Measurements from ENCODE around the gene RAB35.
"Not testable (repeated sequence)": the region's sequence is repeated elsewhere in the genome, so short reads cannot be mapped to it uniquely, and the experiment has no call there.

GRCh38 chr12:120045367-120045766, 71.2 kb downstream of the RAB35 start:
- TF ChIP-seq CTCF (conservative IDR thresholded peaks at IDR 0.05 in 1 of 2, IDR thresholded peaks at IDR 0.05 in 1 of 2; ENCODE audit: extremely low read depth in 1 of 2, insufficient read depth in 1 of 2, low read depth in 1 of 2, low read length in 2 of 2); EZH2 (IDR thresholded peaks at IDR 0.05; ENCODE audit: borderline replicate concordance, low read length): not testable (repeated sequence)
